OCI-LY7 (cell line): Measurements from ENCODE around the gene ACBD6.

ENCODE experiments used
- CTCF ChIP-seq: fragments of 200-600 bp; sonication (generic); conservative IDR thresholded peaks from 2 replicates; pipeline ENCODE4 v1.5.1; 2014; ENCODE audit warnings: mild to moderate bottlenecking, antibody characterized with exemption, low read length, moderate library complexity, mixed read lengths
- EZH2phosphoT487 ChIP-seq: fragments of 200-600 bp; sonication (generic); IDR thresholded peaks from 2 replicates; pipeline ENCODE4 v1.6.1; 2018; ENCODE audit warnings: low read depth, borderline replicate concordance, mild to moderate bottlenecking, mixed run types, antibody characterized with exemption, low read length, moderate library complexity, mixed read lengths

GRCh38 chr1:180486092-180486491 is 16.3 kb downstream of the ACBD6 start:
- TF ChIP-seq CTCF (no peak), EZH2phosphoT487 (no peak)
